Stimulated activated CD4-positive, alpha-beta T cell treated with anti-CD3 and anti-CD28 coated beads, Interleukin-12 subunit alpha, Interleukin-12 subunit beta, amount 100 ng/mL, for 48 hours (primary cell): Measurements from ENCODE around the gene PFN3.

Experiments
- DNase-seq, 3 donors: peaks; one replicate each; pipeline ENCODE4 v3.0.0-alpha.2; 2020; ENCODE audit warnings: low read depth in 2 of 3, low spot score in 1 of 3

Gene PFN3

DNA sequence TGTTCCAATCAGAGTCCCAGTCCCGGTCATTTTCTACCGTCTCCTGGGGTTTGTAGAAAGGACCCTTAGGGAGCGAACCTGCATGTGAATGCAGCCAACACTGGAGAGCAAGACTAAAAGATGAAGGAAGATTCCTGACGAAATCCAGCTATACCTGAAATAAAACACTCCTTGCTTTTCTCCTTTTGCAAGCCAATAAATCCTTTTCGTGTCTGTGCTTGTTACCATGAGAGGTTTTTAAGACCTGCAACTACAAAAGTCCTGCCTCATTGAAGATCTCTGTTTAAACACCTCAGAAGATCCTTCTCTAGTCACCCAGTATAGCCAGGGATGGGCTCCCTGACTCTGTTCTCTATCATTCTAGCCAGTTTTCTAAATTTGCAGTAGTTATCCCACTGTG, 26.2 kb downstream of the PFN3 start:
- no peak for DNase-seq

DNA sequence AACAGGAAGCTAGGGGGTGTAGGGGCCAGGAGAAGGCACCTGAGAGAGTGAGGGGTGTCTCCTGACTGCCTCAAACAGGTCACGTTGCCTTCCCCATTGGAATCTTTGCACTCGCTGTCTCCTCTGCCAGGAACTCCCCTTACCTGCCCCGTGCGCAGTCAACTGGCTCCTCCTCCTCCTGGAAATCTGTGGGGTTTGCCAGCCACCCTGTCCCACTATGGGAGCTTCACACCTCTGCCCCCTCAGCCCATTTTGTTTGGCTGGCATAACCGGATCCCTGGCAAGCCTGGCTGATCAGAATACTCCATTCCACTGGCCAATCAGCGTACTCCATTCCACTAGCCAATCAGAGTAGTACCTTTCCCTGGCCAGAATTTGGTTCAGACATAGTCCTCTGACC, 26.7 kb downstream of the PFN3 start:
- DNase-seq: no peak

DNA sequence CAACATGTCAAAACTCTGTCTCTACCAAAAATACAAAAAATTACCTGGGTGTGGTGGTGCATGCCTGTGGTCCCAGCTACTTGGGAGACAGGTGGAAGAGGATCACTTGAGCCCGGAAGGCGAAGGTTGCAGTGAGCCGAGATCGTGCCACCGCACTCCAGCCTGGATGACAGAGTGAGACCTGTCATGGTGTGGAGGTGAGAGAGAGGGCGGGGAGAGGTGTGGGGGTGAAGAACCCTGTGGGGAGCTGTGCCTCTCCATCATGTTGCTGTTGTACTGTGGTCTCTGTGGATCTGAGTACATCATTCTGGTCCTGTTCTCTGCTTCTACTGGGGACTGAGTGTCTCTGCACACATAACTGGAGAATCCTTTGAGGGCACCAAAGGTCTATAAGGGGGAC, 27.6 kb downstream of the PFN3 start:
- DNase-seq: no peak

DNA sequence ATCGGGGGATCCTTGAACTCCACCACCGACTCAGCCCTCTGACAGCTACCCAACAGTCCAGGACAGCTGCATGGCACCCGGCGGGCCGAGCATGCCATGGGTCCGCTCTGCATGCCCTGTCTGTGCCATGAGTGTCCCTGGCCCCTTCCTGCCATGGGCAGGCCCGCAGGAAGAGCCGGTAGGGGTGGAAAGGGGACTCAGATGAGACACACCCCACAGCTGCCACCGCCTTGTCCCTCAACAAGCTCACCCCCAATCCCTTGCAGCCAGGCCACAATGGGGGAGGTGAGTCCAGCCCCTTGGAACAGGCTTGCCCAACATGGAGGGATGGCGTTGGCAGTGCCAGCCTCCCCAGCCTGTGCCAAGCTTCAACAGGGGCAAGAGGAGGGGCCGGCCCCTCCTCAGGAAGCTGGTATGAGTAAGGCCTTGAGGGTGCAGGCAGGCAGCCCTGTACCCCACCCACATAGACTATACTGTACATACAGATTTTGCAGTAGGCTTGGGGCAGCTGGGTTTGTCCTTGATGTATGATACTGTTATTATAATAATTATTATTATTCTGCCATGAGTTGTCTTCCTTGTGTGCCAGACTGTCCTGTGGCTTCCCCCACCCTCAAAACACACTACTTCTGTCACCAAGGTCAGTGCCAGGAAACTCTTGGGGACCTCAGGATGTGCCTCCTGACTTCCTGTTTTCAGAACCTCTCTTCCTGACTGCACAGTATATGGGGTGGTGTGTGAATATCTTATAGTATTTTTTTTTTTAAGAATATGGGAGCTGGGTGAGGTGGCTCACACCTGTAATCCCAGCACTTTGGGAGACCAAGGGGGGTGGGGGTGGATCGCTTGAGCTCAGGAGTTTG, 28.2 kb downstream of the PFN3 start:
- DNase-seq: no peak

DNA sequence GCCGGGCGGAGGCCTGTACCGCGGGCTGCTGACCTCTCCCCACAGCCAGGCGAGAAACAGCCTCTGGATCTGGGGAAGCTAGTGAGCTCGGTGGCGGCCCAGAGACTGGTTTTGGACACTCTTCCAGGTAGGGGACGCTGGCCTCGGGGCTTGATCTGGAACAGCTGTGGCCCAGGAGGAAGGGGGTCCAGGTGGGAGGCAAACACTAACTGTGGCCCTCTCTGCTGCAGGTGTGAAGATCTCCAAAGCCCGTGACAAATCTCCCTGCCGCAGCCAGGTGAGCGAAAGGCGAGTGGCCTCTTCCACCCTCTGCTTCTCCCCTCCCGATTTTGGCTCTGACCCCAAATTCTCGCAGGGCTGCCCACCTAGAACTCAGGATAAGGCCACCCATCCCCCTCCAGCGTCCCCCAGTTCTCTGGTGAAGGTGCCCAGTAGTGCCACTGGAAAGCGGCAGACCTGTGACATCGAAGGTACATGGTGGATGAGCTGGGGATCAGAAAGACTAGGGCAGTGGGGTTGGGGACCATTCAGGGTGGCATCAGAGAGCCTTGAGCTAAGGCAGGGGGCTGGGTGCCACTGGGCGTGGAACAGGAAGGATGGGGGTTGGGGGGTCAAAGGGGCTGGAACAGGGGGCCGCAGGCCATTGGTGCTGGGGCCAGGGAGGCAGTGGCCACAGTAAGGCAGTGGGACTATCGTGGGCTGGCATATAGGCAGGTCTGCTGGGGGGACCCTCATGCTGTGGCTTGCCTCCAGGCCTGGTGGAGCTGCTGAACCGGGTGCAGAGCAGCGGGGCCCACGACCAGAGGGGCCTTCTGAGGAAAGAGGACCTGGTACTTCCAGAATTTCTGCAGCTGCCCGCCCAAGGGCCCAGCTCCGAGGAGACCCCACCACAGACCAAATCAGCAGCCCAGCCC, 29.1 kb downstream of the PFN3 start:
- DNase-seq: no peak

DNA sequence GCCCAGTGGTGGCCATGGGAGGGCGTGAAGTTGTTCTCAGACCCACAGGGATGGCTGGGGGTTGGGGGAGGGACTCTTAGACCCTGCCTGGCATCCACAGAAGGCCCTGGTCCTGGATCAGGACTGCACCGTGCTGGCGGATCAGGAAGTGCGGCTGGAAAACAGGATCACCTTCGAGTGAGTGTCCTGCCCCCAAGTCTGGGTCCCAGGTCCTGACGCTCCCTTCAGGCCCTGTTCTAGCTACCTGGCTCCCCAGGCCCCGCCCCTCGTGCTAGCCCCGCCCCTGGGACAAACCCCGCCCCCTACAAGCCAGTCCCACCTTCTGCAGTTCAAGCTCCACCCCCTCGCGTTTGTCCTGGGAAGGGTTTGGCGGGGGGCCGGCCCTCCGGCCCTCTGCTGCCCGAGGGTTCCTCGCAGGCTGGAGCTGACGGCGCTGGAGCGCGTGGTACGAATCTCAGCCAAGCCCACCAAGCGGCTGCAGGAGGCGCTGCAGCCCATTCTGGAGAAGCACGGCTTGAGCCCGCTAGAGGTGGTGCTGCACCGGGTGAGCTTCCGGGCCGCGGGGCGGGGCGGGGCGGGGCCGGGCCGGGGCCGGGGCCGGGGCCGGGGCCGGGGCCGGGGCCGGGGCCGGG, 29.9 kb downstream of the PFN3 start:
- peak in 2 of 3 donors; percentile 28 to 46 for DNase-seq

DNA sequence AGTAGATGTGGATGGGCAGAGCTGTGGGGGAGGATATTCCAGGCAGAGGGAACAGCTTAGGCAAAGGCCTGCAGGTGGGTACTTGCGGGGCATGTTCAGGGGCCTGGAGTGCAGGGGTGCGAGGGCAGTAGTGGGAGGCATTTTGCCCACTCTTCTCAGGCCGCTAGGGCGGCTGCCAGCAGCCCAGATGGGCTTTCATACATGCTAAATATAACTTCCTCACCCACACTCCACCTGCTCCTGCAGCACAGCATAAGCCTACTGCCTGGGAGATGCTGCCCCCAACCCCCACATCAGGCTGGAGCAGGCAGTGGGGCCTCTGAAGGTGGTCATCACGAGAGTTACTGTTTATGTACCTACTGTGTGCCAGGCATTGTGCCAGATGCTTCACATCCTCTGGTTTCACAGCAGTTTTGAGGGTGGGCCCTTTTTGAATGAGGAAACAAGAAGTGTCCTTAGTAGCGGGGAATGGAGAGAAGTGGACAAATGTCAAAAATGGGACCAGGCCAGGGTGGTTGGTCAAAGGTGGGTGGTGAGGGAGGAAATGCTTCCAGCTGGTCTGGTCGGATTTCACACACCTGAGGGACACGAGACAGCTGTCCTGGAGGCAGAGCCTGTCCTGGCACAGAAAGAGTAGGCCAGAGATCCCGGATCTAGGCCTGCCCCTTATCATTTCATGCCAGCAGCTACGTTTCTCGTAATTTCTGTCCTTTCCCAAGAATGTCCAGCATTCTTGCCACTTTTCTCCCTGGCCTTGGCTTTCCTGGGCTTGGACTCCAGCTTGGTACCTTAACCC, 30.6 kb downstream of the PFN3 start:
- DNase-seq: no peak

DNA sequence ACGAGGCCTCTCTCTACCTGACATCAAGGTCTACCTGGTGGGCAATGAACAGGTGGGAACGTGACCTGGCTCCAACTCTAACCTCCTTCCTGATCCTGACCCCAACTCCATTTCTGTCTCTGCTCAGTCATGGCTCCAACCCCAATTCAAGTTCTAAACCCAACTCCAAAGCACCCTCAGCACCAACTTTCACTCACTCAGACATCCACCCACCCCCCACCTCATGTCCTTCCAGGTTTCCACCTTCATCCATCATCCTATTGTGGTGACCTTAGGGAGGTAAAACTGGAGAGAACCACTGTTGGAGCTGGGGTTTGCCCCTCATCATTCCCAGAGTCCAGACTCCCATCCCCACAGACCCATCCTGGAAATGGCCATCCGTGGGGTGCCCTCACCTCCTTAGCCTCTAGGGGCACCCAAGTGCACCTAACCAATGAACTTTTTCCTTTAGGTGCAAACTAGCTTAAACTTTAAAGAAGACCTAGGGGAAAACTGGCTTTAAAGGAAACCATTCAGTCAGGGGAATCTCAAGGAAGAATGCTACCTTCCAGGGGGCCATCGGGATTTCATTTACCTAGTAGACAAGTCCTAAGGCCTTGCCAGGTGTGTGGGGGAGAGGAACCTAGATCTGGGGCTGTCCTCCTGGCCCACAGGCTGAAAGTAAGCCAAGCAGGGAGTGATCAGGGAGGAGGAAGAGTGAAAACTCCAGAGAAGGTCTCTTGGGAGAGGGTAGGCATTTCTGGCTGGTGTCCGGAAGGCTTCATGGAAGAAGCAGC, 31.4 kb downstream of the PFN3 start:
- DNase-seq: no peak

DNA sequence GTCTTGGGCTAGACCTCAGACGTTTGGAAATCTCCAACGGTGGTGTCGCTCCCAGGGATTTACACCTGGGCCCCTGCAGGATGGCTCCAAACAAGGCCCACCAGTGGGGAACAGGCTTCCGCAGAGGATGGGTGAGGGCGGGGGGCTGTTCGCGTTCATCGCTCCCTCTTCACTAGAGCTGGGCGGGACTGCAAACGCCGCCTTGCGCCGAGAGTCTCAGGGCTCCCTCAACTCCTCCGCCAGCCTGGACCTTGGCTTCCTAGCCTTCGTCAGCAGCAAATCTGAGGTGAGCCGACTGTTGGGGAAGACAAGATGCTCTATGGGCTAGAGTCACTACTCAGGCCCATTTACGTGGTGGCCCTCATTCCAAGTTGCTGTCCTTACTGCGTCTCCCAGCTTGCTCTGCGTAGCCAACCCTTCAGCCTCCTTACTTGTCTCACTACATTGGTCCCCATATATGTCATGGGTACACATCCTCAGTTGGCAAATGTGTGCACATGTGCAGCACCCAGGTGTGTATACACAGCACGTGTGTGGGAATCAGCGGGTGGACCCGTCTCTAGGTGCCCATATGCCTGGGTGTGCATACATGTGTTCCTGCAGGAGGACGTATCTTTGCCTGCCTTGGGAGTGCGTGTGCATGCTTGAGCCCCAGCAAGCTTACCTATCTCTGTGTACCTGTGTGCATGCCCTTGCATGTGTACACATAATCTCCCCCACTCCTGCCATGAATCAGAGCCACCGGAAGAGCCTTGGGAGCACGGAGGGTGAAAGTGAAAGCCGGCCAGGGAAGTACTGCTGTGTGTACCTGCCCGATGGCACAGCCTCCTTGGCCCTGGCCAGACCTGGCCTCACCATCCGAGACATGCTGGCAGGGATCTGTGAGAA, 32.2 kb downstream of the PFN3 start:
- DNase-seq: no peak

DNA sequence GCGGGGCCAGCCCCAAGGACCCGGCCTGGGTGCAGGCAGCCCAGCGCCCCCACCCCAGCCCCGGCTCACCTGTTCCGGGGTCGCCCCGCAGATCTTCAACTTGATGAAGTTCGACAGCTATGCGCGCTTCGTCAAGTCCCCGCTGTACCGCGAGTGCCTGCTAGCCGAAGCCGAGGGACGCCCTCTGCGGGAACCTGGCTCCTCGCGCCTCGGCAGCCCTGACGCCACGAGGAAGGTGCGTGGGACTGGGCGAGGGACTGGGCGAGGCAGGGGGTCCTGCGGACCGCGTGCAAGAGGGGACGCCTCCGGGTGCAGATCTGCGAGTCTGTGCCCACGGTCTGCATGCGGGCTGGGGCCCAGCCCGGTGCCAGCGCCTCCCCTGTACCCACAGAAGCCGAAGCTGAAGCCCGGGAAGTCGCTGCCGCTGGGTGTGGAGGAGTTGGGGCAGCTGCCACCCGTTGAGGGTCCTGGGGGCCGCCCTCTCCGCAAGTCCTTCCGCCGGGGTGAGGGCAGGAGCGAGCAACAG, 33.1 kb downstream of the PFN3 start:
- no peak for DNase-seq

DNA sequence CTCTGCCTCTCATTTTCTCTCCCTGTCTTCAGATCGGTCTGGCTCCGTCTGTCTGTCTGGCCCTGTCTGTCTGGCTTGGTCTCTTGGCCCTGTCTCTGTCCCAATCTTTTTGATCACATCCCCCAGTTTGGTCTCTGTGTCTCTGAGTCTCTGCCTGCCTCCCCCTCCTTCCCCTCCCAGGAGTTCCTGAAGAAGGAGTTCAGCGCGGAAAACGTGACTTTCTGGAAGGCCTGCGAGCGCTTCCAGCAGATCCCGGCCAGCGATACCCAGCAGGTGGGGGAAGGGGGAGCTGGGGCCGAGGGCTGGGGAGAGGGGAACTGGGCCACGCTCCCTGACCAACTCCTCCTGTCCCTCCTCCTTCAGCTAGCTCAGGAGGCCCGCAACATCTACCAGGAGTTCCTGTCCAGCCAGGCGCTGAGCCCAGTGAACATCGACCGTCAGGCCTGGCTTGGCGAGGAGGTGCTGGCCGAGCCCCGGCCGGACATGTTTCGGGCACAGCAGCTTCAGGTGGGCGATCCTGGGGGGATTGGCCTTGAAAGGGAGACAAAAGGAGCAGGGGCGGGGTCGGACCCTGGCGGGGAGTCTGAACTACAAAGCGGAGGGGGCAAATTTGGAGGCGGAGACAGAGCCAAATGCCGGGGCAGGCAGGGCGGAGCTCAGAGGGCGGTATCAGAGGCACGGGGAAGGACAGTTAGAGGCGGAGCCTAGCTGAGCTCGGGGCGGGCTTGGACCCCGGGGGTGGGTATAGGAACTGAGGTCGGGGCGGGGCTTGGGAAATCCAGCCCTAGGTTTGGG, 33.7 kb downstream of the PFN3 start:
- DNase-seq: no peak

DNA sequence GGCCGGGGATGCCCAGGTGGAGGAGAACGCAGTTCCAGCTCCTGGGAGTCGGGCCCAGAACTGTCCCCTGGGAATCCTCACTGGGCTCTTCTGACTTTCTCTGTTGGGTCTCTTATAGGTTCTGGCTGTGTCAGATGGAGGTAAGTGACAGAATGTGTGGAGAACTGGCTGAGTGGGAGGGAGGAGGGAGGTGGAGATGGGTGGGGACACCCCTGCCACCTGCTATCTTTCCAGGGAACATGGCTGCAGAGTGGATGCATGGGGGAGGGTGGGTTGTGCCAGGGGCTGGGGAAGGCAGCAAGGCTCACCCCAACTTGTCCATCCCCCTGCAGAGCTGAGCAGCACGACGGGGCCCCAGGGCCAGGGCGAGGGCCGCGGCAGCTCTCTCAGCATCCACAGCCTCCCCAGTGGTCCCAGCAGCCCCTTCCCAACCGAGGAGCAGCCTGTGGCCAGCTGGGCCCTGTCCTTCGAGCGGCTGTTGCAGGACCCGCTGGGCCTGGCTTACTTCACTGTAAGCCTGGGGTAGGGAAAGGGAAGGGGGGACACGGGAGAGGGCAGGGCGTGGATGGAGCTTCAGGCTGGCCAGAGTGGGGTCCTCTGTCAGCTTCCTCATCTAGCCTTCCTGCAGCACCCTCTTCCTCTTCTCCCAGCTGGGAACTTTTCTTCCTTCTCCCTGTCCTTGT, 34.5 kb downstream of the PFN3 start:
- no peak for DNase-seq

DNA sequence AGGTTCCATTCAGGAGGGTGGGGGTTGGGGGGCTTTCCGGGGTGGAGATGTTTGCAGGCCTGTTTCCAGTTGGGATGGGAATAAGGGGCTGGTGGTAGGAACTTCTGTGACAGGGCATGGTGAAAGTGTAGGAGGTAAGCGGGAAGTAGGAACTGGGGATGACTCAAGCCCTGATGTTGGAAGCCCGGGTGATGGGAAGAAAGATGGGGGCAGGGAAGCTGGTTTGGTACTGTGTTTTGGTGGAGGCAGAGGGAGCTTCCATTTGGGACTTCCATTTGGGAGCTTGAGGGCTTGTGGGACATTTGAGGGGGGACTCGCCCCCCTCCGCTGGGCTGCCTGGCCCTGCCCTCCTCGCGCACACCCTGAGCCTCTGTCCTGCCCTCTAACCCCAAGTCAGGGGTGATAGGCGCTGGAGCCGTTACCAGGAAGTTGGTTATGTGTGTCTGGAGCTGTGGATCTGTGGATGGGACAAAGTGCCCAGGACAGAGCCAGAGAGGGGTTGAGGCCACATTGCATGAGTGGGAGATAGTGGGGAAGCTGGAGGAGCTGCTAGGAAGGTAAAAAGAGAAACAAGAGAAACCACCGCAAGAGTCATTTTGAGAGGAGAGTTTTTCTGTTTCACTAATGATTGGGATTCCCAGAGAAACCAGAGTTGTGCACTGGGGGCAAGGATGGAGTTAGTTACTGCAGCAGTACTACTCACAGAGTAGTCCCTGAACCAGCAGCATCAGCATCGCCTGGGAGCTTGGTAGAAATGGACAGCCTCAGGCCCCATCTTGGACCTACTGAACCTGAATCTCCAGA, 36.1 kb downstream of the PFN3 start:
- peak in 1 of 3 donors; percentile 36 for DNase-seq

DNA sequence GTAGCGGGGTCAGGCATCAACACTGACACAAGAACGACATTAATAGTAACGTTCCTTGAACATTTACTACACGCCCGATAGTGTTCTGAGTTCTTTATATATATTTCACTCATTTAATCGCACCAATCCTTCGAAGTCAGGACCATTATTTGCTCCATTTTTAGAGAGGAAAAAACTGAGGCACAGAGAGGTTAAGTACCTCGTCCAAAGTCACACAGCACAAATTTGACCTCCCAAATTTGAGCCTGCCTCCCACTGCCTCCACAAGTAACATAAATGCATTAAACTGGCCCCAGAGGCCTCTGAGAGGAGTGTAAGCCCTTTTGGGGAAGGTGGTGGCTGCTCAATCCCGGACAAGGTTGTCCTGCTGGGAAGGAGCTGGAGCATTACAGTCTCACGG, 36.9 kb downstream of the PFN3 start:
- DNase-seq: no peak

DNA sequence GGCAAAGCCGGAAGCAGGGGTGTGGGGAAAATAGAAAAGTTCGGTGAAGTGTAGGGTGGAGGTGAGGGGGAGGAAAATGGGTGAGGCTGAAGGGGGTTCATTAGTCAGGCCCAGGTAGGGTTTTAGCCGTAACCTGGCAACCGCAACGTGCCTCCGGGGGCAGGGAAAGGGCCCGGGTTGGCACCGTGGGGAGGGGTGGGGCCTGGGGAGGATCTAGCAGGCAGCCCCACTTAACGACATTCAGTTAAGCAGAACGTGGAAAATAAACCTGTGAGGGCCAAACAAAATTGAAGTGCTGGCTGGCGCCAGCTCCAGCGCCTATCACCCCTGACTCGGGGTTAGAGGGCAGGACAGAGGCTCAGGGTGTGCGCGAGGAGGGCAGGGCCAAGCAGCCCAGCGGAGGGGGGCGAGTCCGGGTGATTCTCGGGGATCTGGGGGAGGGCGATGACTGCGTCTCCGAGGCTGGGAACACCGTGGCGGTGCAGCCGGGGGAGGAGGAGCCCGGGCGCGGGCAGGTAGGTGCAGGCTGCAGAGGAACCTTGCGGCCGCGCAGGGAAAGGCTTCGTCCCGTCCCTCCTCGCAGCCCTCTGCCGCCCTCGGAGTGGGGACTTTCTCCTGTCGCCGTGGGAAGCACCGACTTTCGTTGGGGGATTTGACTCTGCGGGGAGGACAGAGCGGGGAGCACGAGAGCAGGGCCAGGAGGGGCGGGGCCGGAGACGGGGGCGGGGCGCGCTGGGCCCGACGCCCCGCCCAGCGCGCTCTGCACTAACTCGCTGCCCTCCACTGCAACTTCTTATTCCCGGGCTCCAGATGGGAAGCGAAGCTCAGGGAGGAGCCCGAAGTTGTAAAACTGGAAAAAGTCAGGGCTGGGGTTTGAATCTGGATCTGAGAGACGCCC, 37.6 kb downstream of the PFN3 start:
- DNase-seq: peak; percentile 52 to 66 (median 54)

DNA sequence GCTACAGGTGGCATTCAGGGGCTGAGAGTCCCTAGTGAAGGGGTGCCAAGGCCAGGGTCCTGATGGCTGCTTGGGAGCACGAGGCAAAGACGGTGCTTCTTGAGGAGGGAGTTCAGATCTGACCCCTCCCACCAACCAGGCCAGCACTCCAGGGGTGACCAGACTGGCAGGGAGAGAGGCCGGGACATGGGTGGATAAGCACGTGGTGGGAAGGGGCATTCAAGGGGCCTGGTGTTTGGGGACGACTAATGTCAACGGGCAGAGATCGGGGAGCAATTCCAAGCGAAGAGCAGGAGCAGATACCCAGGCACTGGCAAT, 38.2 kb downstream of the PFN3 start:
- no peak for DNase-seq
